ENCODE data around the gene NARS2.

NARS2 gene

GRCh38 chr11:78429660-78430059 lies 145.0 kb downstream of the NARS2 start:
- no peak for DNase-seq

GRCh38 chr11:78429209-78429608 lies 145.5 kb downstream of the NARS2 start:
- DNase-seq: no peak

DNA sequence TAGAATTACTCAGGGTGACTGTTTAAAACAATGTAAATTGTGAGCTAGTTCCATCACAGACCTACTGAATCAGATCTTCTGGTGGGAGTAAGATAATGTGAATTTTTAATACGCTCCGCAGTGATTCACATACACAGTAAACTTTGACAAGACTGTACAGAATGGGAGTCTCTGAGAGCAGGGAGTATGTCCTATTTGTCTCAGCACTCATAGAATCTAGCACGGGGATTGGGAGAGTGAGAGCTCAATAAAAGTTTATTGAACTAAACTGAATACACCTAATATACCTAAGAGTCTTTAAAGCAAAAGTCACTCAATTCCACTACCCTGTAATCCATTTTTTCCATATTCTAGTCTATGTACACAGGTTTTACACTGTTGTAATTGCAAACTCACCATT lies 145.9 kb downstream of the NARS2 start:
- no peak for DNase-seq

DNA sequence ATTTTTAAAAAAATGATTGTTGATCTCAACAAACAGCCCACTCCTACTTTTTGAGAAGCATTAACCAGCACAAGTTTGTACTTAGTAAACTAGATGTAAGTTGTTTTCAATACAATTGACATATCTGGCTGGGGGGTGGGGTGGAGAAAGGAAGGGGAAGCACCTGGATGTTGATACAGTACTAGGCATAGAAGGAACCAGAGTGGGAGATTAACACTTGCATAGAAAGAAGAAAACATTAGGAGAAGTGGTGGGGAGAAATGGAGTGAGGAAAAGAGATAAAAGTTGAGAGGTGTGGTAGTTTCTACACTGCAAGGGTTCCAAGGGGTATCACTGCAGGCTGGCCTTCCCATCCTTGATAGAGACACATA lies 146.4 kb downstream of the NARS2 start:
- no peak for DNase-seq

DNA sequence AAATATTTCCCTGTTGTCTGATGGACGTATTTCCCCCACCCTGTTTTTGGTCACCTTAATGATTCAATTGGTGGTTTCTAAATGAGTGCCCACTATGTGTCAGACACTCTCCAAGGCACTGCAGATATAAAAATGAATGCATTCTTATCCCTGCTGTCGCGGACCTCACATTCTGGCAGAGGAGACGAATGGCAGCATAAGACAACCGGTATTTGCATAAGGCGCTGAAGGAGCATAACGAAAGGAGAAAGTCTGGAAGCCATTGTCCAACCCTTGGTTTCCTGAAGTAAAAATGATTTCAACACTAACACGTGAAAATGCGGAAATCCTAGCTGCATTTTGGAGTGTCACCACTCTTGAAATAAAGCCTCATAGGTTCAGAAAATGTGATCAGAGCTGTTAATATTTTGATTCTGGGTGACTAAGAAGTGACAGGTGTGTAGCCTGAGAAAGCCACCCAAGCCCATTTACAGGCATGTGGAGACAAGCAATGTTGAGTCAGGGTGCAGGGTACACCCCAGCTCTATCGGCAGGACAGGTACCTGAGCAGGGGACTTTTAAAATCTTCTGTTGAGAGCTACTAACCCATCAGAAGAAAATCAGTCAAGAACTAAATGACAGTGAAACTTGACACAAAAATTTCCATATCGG lies 146.9 kb downstream of the NARS2 start:
- no peak for DNase-seq

DNA sequence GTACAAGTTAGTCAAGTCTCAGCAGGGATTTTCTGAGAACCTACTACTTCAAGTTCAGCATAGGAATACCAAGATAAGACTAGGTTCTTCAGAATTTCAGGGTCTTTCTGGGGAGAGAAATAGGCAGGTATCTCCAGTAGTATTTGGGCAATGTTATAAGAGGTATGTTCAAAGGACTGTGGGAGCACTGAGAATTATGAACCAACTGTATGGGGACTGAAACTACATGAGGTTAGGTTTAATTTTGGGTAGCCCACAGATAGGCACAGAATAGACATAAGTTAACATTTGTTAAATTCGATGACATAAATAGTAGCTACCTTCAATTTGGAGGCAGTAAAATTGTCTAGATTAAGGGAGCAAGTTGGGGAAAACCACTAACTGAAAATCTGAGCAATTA lies 147.8 kb downstream of the NARS2 start:
- DNase-seq: no peak

- DNase-seq: no peak
Observed at GRCh38 chr11:78425399-78426070, 149.1 kb downstream of the NARS2 start.

DNA sequence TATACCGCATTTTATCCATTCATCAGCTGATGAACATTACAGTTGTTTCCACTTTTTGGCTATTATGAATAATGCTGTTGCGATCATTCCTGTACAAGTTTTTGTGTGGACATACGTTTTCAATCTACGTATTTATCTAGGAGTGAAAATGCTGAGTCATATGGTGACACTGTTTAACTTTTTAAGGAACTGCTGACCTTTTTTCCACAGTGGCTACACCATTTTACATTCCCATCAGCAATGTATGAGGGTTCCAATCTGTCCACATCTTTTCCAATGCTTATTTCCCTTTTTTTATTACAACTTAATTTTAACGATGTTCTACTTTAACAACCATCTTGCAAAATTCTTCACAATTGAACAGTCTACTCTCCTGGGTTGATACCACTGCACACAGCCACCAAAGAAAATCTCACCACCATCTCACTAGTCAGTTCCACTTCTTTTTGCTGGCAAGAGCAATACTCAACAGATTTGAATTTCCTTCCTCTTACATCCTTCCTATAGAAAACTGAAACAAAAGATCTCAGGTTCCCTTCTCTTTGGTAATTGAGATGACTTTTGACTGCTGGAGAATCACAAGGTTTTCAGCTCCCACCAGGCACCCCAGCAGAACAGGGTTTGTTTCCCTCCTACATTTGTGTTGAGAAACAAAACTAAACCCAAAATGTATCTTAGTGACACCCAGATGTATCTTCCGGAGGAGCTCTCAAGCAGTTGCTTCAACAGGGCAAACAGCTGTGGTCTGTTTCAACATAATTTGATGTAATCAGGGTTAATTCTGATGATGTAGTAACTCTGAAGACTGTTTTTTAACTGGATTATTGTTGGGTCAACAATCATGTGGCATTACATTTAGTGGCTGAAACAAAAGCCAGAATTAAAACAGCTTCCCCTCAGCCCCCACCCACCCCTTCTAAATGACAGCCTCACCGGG lies 150.1 kb downstream of the NARS2 start:
- DNase-seq: peak; percentile 57

GRCh38 chr11:78423241-78423640 lies 151.4 kb downstream of the NARS2 start:
- DNase-seq: no peak

DNA sequence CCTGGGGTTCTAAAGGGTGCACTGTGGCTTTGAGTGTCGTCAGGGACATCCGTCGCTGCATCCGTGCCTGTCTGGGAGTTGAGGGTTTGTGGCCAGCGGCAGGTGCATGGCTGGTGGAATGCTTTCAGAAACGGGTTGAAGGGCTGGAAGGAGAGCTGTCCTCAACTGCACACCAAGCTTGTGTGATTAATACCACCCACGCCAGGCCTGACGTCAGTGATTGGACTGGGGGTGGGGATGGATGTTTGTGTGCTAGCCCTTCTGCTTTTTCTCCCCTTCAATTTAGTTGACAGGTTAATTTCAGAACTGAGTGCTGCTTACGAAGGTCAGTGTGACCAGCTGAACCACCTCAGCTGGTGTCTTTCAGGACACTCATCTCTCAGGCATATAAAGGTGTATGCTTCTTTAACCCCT lies 153.9 kb downstream of the NARS2 start:
- DNase-seq: peak; percentile 89

DNA sequence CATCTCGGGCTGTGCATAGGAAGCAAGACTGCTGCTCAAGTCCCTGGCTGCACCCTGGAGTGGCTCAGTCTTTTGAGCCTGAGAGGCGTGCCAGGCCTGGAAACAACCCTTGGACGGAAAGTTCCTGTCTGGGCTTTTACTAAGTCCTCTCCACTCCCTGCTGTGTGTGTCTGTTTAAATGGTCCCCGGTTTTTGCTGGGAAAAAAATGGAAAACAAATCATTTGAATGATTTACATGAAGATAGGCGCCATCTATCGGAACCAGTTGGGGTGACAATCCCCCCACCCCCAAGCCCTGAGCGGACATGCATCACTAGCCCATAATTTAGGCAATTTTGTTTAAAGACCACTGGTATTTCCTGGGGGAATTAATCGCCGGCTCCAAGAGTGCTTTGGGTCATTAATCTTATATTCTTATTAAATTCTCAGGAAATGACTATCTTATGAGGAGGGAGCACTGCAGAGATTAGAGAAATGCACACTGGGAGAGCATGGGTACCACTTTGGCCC lies 154.4 kb downstream of the NARS2 start:
- peak; percentile 95 for DNase-seq

DNA sequence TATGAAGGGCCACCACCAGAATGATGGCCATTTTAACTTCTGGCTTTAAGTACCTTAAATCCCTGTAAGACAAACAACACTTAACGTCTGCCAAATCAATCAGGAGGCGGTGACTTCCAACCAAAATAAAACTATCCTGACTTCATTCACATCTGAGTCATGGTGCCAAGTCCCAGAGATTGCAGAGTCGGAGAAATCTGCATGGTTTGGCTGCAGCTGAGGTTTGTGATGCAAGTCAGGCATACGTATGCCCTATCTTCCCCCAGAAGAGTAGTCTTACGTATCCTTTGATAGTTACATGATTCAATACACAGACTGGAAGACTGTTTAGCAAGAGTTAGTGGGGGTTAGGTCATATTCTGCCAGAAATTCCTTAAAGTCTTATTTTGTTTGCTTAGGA lies 155.3 kb downstream of the NARS2 start:
- peak; percentile 97 for DNase-seq

DNA sequence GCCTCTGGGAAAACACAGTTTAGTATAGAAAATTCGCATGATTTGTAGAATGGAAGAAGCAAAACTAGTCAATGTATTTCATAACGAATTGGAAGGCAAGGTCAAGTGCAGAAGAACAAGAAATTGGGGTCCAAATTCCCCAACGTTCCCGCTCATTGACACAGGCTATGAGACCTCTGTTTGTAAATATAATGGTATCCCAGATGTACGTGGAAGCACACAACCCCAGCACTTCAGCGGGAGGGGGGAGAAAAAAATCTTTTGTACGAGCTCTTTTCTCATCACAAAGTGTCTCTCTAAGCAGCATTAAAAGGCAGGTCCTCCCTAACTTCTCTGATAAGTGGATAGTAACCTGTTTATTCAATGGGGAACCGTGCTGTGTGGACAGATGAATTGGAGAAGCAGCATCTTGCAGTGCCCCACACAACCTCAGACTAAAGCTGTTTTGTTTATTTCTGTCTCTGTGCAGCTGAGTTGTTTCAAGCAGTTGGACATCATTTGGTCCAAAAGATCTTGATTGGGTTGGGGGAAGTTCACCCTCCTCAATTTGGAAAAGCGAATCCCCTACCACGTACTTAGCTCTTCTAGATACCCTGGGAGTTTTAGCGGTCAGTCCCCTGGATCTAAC lies 156.0 kb downstream of the NARS2 start:
- peak; percentile 4 for DNase-seq

DNA sequence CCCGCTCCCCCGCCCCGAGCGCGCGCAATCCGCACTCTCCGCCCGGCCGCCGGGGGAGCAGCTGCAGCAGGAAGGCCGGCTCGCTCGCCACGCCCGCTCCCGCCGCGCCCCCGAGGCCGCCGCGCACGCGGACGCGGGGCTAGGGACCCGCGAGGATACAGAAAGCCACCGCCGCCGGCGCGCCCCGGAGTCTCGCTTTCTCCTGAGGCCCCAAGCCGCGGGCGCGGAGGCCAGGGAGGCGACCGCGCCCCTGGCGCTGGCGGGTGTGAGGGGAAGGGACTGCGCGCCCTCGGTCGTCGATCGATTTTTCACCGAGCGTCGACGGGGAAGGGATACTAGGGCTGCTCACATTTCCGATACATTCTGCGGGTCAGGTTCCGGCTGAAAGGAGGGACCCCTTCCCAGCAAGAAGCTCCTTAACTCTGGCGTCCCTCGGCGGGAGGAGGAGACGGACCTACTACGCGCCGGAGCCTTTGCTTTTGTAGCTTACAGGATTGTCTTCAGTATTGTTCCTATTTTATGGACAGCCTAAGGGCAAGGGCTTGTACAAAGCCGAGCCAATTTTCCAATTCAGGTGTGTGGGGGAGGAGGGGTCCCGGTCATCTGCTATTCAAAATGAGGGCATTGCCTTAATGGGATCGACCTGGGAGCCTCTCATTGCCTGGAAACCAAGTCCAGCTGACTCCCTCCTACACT lies 156.6 kb downstream of the NARS2 start:
- peak; percentile 87 for DNase-seq

DNA sequence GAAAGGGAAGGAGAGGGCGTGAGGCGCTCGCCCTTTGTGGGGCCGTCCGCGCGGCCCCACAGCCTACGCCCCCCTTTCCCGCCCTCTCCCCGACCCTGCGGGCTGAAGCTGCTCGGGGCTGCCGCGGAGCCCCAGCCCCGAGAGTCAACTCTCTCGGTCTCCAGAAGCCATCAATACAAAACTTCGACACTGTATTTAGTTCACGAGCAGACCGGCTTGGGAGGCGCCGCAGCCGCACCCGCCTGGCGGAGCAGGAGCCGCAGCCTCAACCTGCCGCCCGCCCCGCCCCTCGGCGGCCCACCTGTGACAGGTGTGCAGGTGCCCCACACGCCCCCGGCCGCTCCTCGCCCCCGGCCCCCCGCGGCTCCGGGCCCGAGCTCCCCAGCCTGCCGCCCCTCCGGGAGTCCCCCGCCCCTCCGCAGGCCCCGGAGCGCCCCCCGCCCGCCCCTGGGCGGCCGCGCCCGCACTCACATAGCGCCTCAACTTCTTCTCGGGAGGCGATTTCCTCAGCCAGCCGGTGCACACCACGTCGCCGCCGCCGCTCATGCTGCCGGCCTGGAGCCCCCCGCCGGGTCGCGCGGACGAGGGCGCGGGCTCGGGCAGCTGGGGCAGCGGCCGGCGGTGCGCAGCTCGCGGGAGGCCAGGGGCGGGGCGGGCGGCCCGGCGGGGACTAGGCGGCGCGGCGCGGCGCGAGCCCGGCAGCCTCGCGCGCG lies 157.3 kb downstream of the NARS2 start, which contains the start of gene GAB2:
TSS of gene GAB2 (minus strand) at position 646 of the 713 bp plus-strand sequence. CDS start at position 546, 100 bp downstream.
- no peak for DNase-seq

DNA sequence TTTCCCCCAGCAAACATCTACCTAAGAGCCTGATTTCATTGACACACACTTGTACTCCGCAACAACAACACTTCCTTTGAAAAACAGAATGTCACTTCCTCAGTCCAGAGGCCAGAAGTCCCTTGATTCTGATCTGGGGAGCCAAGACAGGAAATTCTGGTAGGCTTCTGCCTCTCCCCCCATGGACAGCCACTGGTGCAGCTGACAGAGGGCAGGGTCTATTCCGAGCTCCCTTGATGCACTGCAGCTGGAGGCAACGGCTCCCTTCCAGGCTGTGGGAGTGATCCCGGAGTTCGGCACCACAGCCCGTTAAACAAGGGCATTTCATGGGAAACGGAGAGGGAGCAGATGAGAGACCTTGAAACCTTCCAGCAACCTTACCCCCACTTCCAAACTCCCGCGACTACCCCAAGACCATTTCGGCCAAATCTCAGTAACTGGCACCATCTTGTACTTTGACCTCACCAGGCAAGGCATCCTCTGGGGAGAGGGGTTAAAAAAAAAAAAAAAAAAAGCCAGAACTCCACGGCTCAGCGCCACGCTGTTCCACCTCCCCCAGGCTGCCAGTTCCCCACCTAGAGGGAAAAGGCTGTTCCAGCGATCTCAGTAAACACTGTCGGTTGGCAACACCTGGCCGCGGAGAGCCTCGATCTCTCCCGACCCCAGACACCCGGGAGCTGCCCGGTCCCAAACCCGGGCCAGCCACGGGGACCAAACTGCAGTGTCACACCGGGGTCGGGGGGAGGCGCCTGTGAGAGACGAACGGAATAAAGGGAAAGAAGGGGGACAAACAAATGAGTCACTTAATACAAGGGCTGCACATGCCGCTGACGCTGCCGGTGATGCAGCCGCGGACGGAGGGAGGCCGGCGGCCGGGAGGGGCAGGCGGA lies 158.1 kb downstream of the NARS2 start:
- DNase-seq: peak; percentile 87

- DNase-seq: no peak
Observed at GRCh38 chr11:78415338-78415737, 159.3 kb downstream of the NARS2 start.

DNA sequence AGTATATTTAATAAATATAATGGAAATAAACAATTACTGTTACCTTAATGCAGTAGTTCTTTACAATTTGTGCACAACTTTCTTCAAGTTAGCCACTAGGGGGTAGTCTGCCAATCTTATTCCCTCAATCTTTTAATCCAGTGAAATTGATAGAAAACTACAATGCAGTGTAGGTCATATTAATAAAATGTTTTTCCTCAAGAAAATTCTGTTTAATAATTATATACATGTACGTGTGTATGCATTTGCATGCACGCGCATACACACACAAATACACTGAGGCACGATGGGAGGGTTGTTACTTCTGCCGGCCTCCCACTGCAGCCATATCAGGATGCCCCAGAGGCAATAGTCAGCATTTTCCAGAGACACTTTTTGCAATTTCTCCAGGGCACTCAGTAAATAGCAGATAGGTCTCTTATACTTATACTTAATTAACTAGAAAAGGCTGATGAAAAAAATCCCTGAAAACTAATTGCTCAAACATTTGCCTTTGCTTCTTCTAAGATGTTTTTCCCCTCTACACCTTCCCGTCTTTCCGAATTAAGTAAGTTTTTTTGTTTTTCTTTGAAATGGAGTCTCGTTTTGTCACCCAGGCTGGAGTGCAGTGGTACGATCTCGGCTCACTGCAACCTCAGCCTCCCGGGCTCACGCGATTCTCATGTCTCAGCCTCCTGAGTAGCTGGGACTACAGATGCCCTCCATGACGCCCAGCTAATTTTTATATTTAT lies 160.2 kb downstream of the NARS2 start:
- peak; percentile 21 for DNase-seq

DNA sequence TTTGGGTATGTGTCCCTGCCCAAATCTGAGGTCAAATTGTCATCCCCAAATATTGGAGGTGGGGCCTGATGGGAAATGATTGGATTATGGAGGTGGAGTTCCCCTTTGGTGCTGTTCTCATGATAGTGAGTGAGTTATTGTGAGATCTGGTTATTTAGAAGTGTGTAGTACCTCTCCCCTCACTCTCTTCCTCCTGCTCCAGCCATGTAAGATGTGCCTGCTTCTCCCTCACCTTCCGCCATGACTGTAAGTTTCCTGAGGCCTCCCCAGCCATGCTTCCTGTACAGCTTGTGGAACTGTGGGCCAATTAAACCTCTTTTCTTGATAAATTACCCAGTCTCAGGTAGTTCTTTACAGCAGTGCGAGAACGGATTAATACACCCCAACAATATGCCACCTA lies 166.0 kb downstream of the NARS2 start:
- no peak for DNase-seq
